ENCODE results near the gene AP2A2. TPM values are rescaled to one million over a fixed set of nuclear protein-coding genes. Genes with fewer than 3 reads are reported as not detected.

Gene AP2A2
- total RNA-seq, 2 experiments from 2014 or later, result 24.9 to 43.0 TPM

DNA sequence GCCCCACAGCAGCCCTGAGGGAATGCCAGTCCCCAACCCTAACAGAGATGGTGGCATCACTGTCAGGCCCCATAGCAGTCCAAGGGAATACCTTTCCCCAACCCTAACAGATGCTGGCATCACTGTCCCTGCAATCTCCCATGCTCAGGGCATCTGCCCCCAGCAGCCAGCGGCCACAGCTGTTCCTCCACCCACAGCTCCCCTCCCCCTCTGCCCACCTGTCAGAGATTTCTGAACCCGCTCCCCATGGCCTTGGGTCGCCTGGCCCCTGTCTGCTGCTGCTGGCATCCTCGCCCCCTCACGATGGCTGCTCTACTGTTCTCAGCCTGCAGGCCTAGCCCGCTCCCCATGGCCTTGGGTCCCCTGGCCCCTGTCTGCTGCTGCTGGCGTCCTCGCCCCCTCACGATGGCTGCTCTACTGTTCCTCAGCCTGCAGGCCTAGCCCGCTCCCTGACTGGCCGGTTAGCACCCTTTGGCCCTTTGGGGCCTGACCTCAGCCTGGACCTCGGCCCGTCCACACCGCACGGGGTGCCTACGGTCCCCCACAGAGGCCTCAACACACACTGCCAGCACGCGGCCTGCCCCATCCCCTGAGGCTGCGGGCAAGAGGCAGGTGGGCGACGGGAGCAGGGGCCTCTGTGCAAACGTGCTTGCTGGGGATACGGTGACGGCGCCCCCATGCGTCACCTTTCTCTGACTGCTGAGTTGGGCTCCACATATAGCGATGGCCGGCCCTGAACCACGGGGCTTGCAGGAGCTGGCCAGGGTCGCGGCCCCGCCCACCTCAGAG is 35.8 kb upstream of the AP2A2 start:
- Histone ChIP-seq H3K9me2 (ENCODE audit: insufficient read depth, low read length) (no peaks in the 10 kb centered on the region), H4K20me1 (ENCODE audit: insufficient read depth, low read length) (no peaks in the 10 kb centered on the region; the same call in 1 of the 2 replicates), H3K4me2 (ENCODE audit: low read length) (no peak overlapping the region), H3K4me1 (ENCODE audit: insufficient read depth, low read length, poor library complexity, severe bottlenecking) (no peaks in the 10 kb centered on the region), H2AFZ (ENCODE audit: low read length) (no peak overlapping the region), H3K9me3 (ENCODE audit: low read length) (no peaks in the 10 kb centered on the region), H3K4me3 (ENCODE audit: low read depth, low read length, poor library complexity, severe bottlenecking) (no peak overlapping the region), H3K27ac (ENCODE audit: low read depth, low read length, poor library complexity, severe bottlenecking) (no peak overlapping the region), H3K79me2 (ENCODE audit: insufficient read depth, low read depth, low read length) (no peaks in the 10 kb centered on the region), H3K36me3 (ENCODE audit: insufficient read depth, low read length) (peaks cover 21% of the 10 kb centered on the region)
- ChIA-PET POLR2A (interaction anchor here (0.5 kb wide), 1 partner anchor 22 kb away, joined by 4 read pairs; no protein-coding TSS in a partner anchor), CTCF (ENCODE audit: unreplicated experiment) (no interaction called here)
- intact Hi-C loops (cut with micrococcal nuclease; ENCODE audit: unreplicated experiment), result no loop called here
- TF ChIP-seq, protein P1, sequence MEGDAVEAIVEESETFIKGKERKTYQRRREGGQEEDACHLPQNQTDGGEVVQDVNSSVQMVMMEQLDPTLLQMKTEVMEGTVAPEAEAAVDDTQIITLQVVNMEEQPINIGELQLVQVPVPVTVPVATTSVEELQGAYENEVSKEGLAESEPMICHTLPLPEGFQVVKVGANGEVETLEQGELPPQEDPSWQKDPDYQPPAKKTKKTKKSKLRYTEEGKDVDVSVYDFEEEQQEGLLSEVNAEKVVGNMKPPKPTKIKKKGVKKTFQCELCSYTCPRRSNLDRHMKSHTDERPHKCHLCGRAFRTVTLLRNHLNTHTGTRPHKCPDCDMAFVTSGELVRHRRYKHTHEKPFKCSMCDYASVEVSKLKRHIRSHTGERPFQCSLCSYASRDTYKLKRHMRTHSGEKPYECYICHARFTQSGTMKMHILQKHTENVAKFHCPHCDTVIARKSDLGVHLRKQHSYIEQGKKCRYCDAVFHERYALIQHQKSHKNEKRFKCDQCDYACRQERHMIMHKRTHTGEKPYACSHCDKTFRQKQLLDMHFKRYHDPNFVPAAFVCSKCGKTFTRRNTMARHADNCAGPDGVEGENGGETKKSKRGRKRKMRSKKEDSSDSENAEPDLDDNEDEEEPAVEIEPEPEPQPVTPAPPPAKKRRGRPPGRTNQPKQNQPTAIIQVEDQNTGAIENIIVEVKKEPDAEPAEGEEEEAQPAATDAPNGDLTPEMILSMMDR (conservative IDR thresholded peaks at IDR 0.05; ENCODE audit: low read length), result no peak
- TF ChIP-seq EZH2phosphoT487 (IDR thresholded peaks at IDR 0.05; ENCODE audit: borderline replicate concordance, low read depth, low read length), result no peak
- no TSS peak for BruUV-seq (replicated peaks)
- no peak for DNase-seq (ENCODE audit: low spot score)

DNA sequence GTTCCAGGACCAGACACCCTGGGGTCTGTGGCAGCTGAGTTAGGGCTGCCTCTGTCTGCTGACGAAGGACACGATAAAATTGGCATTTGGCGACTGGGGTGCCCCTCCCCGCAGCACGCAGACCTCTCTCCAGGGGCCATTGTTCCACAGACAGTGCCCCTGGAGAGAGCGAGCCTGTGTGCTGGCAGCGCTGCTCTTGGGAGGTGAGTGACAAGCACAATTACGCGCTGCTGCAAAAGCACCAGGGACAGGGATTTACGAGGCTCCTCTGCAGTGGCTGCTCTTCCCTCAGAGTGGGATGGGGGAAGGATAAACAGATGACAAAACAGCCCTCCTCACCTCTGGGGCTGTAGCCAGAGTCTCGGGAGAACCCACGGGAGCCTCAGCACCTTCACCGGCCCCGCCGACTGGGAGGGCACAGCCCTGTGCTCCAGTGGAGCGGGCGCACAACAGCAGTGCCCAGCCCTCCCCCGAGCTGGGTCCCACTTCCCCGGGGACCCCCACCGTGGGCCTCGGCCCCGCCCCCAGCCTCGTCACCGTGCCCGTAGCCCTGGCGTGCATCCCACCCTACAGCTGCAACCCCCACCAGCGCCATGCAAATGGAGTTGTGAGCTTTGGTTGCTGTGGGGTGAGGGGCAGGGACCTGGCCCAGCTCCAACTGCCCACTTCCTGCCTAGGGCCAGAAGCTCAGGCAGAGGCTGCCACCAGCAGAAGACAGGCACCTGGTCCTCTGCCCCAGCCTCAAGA is 34.7 kb upstream of the AP2A2 start:
- Histone ChIP-seq H3K4me2 (ENCODE audit: low read length) (no peak overlapping the region), H3K27ac (ENCODE audit: low read depth, low read length, poor library complexity, severe bottlenecking) (no peak overlapping the region), H3K4me1 (ENCODE audit: insufficient read depth, low read length, poor library complexity, severe bottlenecking) (no peaks in the 10 kb centered on the region), H2AFZ (ENCODE audit: low read length) (no peak overlapping the region), H3K9me2 (ENCODE audit: insufficient read depth, low read length) (no peaks in the 10 kb centered on the region), H3K4me3 (ENCODE audit: low read depth, low read length, poor library complexity, severe bottlenecking) (no peak overlapping the region), H3K79me2 (ENCODE audit: insufficient read depth, low read depth, low read length) (no peaks in the 10 kb centered on the region), H4K20me1 (ENCODE audit: insufficient read depth, low read length) (no peaks in the 10 kb centered on the region; the same call in 1 of the 2 replicates), H3K36me3 (ENCODE audit: insufficient read depth, low read length) (peaks cover 19% of the 10 kb centered on the region), H3K9me3 (ENCODE audit: low read length) (no peaks in the 10 kb centered on the region)
- ChIA-PET POLR2A (no interaction called here), CTCF (ENCODE audit: unreplicated experiment) (no interaction called here)
- intact Hi-C loops (cut with micrococcal nuclease; ENCODE audit: unreplicated experiment), result no loop called here
- no peak for DNase-seq (ENCODE audit: low spot score)
- no TSS peak for BruUV-seq (replicated peaks)
- TF ChIP-seq, protein P1 (conservative IDR thresholded peaks at IDR 0.05; ENCODE audit: low read length), result no peak
- TF ChIP-seq EZH2phosphoT487 (IDR thresholded peaks at IDR 0.05; ENCODE audit: borderline replicate concordance, low read depth, low read length), result no peak

All from OCI-LY7 (cell line).